Neural progenitor cell (in vitro differentiated cells): Measurements from ENCODE around the gene RNF2. TPM values are rescaled to one million over a fixed set of nuclear protein-coding genes. Genes with fewer than 3 reads are reported as not detected.
"Not testable (repeated sequence)": the region's sequence is repeated elsewhere in the genome, so short reads cannot be mapped to it uniquely, and the experiment has no call there.

Experiments used
- DNase-seq: peaks from one replicate; pipeline ENCODE4 v3.0.0-alpha.2; 2016; ENCODE audit warnings: low spot score
- H2AFZ ChIP-seq: fragments of 200-600 bp; sonication (generic); replicated peaks from 2 replicates; pipeline ENCODE4 v1.6.1; 2016; ENCODE audit warnings: antibody characterized with exemption
- H3F3A ChIP-seq: fragments of 200-600 bp; sonication (generic); 2 replicates; pipeline ENCODE4 v1.6.1; 2016; ENCODE audit warnings: antibody characterized with exemption, low read depth
- H3K27ac ChIP-seq: fragments of 200-600 bp; sonication (generic); 2 replicates; pipeline ENCODE4 v1.5.1; 2016; ENCODE audit warnings: mild to moderate bottlenecking
- H3K27me3 ChIP-seq: fragments of 200-600 bp; sonication (generic); 2 replicates; pipeline ENCODE4 v1.6.1; 2016; ENCODE audit warnings: mild to moderate bottlenecking, moderate library complexity
- H3K36me3 ChIP-seq: fragments of 200-600 bp; sonication (generic); 2 replicates; pipeline ENCODE4 v1.5.1; 2016
- H3K4me1 ChIP-seq: fragments of 200-600 bp; sonication (generic); 2 replicates; pipeline ENCODE4 v1.6.1; 2016; ENCODE audit warnings: mixed run types
- H3K4me2 ChIP-seq: fragments of 200-600 bp; sonication (generic); 2 replicates; pipeline ENCODE4 v1.6.1; 2016
- H3K4me3 ChIP-seq: fragments of 200-600 bp; sonication (generic); 2 replicates; pipeline ENCODE4 v1.5.1; 2016
- H3K79me2 ChIP-seq: fragments of 200-600 bp; sonication (generic); 2 replicates; pipeline ENCODE4 v1.6.1; 2016; ENCODE audit warnings: low read depth
- H3K9ac ChIP-seq: fragments of 200-600 bp; sonication (generic); 2 replicates; pipeline ENCODE4 v1.6.1; 2016
- H3K9me3 ChIP-seq: fragments of 200-600 bp; sonication (generic); 2 replicates; pipeline ENCODE4 v1.5.1; 2016; ENCODE audit warnings: low read depth
- H4K20me1 ChIP-seq: fragments of 200-600 bp; sonication (generic); 2 replicates; pipeline ENCODE4 v1.6.1; 2016; ENCODE audit warnings: low read depth
- H3K27ac Mint-ChIP-seq: 3 replicates; pipeline ENCODE4 v1.8.0; 2021; ENCODE audit warnings: mixed read lengths
- H3K27me3 Mint-ChIP-seq: 2 replicates; pipeline ENCODE4 v1.8.0; 2022; ENCODE audit warnings: low read depth, mild to moderate bottlenecking, inconsistent platforms, moderate library complexity, mixed read lengths; ENCODE audit not compliant: insufficient read depth
- H3K36me3 Mint-ChIP-seq: 3 replicates; pipeline ENCODE4 v1.8.0; 2021; ENCODE audit warnings: mixed read lengths
- H3K4me1 Mint-ChIP-seq: 3 replicates; pipeline ENCODE4 v1.8.0; 2021; ENCODE audit warnings: mixed read lengths
- H3K4me3 Mint-ChIP-seq: 3 replicates; pipeline ENCODE4 v1.8.0; 2021; ENCODE audit warnings: mild to moderate bottlenecking, moderate library complexity, mixed read lengths
- H3K9me3 Mint-ChIP-seq: 3 replicates; pipeline ENCODE4 v1.8.0; 2020; ENCODE audit warnings: mixed read lengths
- CTCF ChIP-seq: fragments of 200-600 bp; sonication (generic); IDR thresholded peaks from 2 replicates; pipeline ENCODE4 v1.5.1; 2017; ENCODE audit warnings: antibody characterized with exemption, mild to moderate bottlenecking
- EZH2 ChIP-seq: fragments of 200-600 bp; sonication (generic); IDR thresholded peaks from 2 replicates; pipeline ENCODE4 v1.6.1; 2017; ENCODE audit warnings: antibody characterized with exemption, mild to moderate bottlenecking, moderate library complexity
- EZH2phosphoT487 ChIP-seq: fragments of 200-600 bp; sonication (generic); IDR thresholded peaks from 2 replicates; pipeline ENCODE4 v1.6.1; 2017; ENCODE audit warnings: antibody characterized with exemption
- total RNA-seq: library from RNA; depleted of rRNA; stranded (reverse); fragments of >200 nt; gene quantifications from 2 replicates; pipeline ENCODE4 v1.2.3, GENCODE V29; 2015; ENCODE audit warnings: low replicate concordance

RNF2 gene
- total RNA-seq, 1 donor from 2014 or later: 81.2 TPM

- Mint-ChIP-seq H3K27ac (no peak overlapping the region), H3K9me3 (peaks cover 75% of the 10 kb centered on the region), H3K4me1 (no peaks in the 10 kb centered on the region), H3K36me3 (peaks cover 72% of the 10 kb centered on the region), H3K4me3 (no peak overlapping the region), H3K27me3 (peaks cover 2% of the 10 kb centered on the region)
- H3K4me1 ChIP-seq: peaks cover 3% of the 10 kb centered on the region
- peak; percentile 4 for DNase-seq
- no peak overlapping the region for H3K4me3 ChIP-seq
- no peak overlapping the region for H3K27ac ChIP-seq
- no peaks in the 10 kb centered on the region for H3K36me3 ChIP-seq
- TF ChIP-seq EZH2 (no peak), CTCF (no peak), EZH2phosphoT487 (no peak)
- H2AFZ ChIP-seq: no peak overlapping the region
- H3K9me3 ChIP-seq: no peaks in the 10 kb centered on the region
- peaks cover 100% of the 10 kb centered on the region for H3K79me2 ChIP-seq
- H3K27me3 ChIP-seq: no peaks in the 10 kb centered on the region
- H3F3A ChIP-seq: peaks cover 2% of the 10 kb centered on the region
- no peak overlapping the region for H3K9ac ChIP-seq
- no peak overlapping the region for H3K4me2 ChIP-seq
- peaks cover 69% of the 10 kb centered on the region for H4K20me1 ChIP-seq
These were observed 18.4 kb downstream of the RNF2 start for GRCh38 chr1:185063719-185064118.

- not testable (repeated sequence) for H3K9ac ChIP-seq, H2AFZ ChIP-seq, H3K4me1 ChIP-seq, H3K27me3 ChIP-seq, H3K4me2 ChIP-seq, H3K4me3 Mint-ChIP-seq, DNase-seq, H3K4me3 ChIP-seq, H3K9me3 ChIP-seq, H3K36me3 ChIP-seq, H3K27ac Mint-ChIP-seq, H3K27me3 Mint-ChIP-seq, H3K27ac ChIP-seq, H3F3A ChIP-seq, H3K4me1 Mint-ChIP-seq
- Histone ChIP-seq H4K20me1 (peaks cover 60% of the 10 kb centered on the region), H3K79me2 (peaks cover 100% of the 10 kb centered on the region)
- Mint-ChIP-seq H3K9me3 (peaks cover 71% of the 10 kb centered on the region), H3K36me3 (peaks cover 69% of the 10 kb centered on the region)
These were observed 19.6 kb downstream of the RNF2 start for GRCh38 chr1:185065006-185065405.

GRCh38 chr1:185066181-185066580 lies 20.8 kb downstream of the RNF2 start:
- H3K79me2 ChIP-seq: peaks cover 100% of the 10 kb centered on the region
- H3K4me1 ChIP-seq: no peaks in the 10 kb centered on the region
- peaks cover 70% of the 10 kb centered on the region for H3K9me3 Mint-ChIP-seq

GRCh38 chr1:185068341-185068740 lies 23.0 kb downstream of the RNF2 start:
- H3K4me3 Mint-ChIP-seq: no peak overlapping the region
- Histone ChIP-seq H3K36me3 (no peaks in the 10 kb centered on the region), H3K9ac (no peak overlapping the region), H4K20me1 (peaks cover 38% of the 10 kb centered on the region), H3K4me3 (no peak overlapping the region), H3K79me2 (peaks cover 100% of the 10 kb centered on the region), H3K4me1 (no peaks in the 10 kb centered on the region), H2AFZ (no peak overlapping the region), H3F3A (no peaks in the 10 kb centered on the region), H3K27ac (no peak overlapping the region), H3K4me2 (no peak overlapping the region), H3K27me3 (no peaks in the 10 kb centered on the region), H3K9me3 (no peaks in the 10 kb centered on the region)
- DNase-seq: no peak
- H3K27ac Mint-ChIP-seq: no peak overlapping the region
- peaks cover 73% of the 10 kb centered on the region for H3K9me3 Mint-ChIP-seq
- H3K27me3 Mint-ChIP-seq: peaks cover 2% of the 10 kb centered on the region
- H3K36me3 Mint-ChIP-seq: peaks cover 71% of the 10 kb centered on the region
- TF ChIP-seq EZH2 (no peak), EZH2phosphoT487 (no peak), CTCF (no peak)
- H3K4me1 Mint-ChIP-seq: no peaks in the 10 kb centered on the region

More at GRCh38 chr1:185066181-185066580, 20.8 kb downstream of the RNF2 start:
- no peaks in the 10 kb centered on the region for H3K9me3 ChIP-seq
- no peak overlapping the region for H3K27ac ChIP-seq
- H3K27me3 ChIP-seq: no peaks in the 10 kb centered on the region
- no peaks in the 10 kb centered on the region for H3K36me3 ChIP-seq
- no peaks in the 10 kb centered on the region for H3F3A ChIP-seq
- no peak overlapping the region for H3K4me3 ChIP-seq
- H3K27ac Mint-ChIP-seq: no peak overlapping the region
- peaks cover 54% of the 10 kb centered on the region for H4K20me1 ChIP-seq
- H3K4me2 ChIP-seq: no peak overlapping the region
- no peak for DNase-seq
- TF ChIP-seq CTCF: no peak
- TF ChIP-seq EZH2: no peak
- TF ChIP-seq EZH2phosphoT487: no peak
- no peaks in the 10 kb centered on the region for H3K4me1 Mint-ChIP-seq
- peaks cover 2% of the 10 kb centered on the region for H3K27me3 Mint-ChIP-seq
- H2AFZ ChIP-seq: no peak overlapping the region
- peaks cover 68% of the 10 kb centered on the region for H3K36me3 Mint-ChIP-seq
- no peak overlapping the region for H3K4me3 Mint-ChIP-seq
- no peak overlapping the region for H3K9ac ChIP-seq
